Mesothelial cell of epicardium (in vitro differentiated cells): ENCODE measurements around the gene PRDM2. TPM values are rescaled to one million over a fixed set of nuclear protein-coding genes. Genes with fewer than 3 reads are reported as not detected.

Experiments
- DNase-seq, 2 experiments: peaks; one replicate each; pipeline ENCODE4 v3.0.0; 2021; ENCODE audit warnings: low spot score in 2 of 2; ENCODE audit not compliant: unreplicated experiment in 2 of 2
- H3K27ac Mint-ChIP-seq: 2 replicates; pipeline ENCODE4 v1.8.0; 2021; ENCODE audit warnings: mixed read lengths
- H3K27me3 Mint-ChIP-seq: 2 replicates; pipeline ENCODE4 v1.8.0; 2021; ENCODE audit warnings: low read depth, mixed read lengths
- H3K36me3 Mint-ChIP-seq: 2 replicates; pipeline ENCODE4 v1.8.0; 2021; ENCODE audit warnings: mixed read lengths
- H3K4me1 Mint-ChIP-seq: 2 replicates; pipeline ENCODE4 v1.8.0; 2021; ENCODE audit warnings: mixed read lengths
- H3K4me3 Mint-ChIP-seq: 2 replicates; pipeline ENCODE4 v1.8.0; 2021; ENCODE audit warnings: mild to moderate bottlenecking, moderate library complexity, mixed read lengths
- H3K9me3 Mint-ChIP-seq: 2 replicates; pipeline ENCODE4 v1.8.0; 2021; ENCODE audit warnings: mixed read lengths
- total RNA-seq: library from RNA; stranded (reverse); gene quantifications from 3 replicates; pipeline ENCODE4 v1.2.1, GENCODE V29; 2021
- TF ChIP-seq, protein P1 (sequence below): fragments of 200-600 bp; sonication (generic); IDR thresholded peaks from one replicate; pipeline ENCODE4 v1.5.0; 2021; ENCODE audit warnings: antibody characterized with exemption; ENCODE audit not compliant: unreplicated experiment

The PRDM2 gene
- total RNA-seq, 1 donor from 2014 or later, result 61.6 TPM

DNA sequence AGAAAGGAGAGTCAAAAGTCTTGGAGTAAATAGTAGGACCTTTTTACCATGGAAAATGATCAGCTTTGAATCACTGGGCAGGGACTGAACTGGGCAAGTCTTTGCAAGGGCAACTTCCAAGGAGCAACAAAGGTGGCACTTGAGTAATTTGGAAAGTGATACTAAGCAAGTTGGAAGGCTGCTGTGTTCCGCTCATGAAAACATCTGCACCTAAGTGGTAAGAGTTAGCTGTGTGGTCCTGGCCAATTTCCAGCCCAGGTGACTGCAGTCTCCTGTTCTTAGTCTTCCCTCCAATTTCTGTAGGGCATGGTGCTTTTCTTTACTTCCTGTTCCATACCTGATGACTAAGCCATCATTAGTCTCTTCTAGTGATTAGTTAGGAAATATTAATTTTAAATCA, 35.5 kb upstream of the PRDM2 start:
- Mint-ChIP-seq H3K9me3 (peaks cover under 1% of the 10 kb centered on the region), H3K36me3 (peaks cover under 1% of the 10 kb centered on the region), H3K4me3 (no peak overlapping the region), H3K4me1 (no peaks in the 10 kb centered on the region), H3K27me3 (no peaks in the 10 kb centered on the region), H3K27ac (no peak overlapping the region)
- DNase-seq, result no peak
- TF ChIP-seq, protein P1, sequence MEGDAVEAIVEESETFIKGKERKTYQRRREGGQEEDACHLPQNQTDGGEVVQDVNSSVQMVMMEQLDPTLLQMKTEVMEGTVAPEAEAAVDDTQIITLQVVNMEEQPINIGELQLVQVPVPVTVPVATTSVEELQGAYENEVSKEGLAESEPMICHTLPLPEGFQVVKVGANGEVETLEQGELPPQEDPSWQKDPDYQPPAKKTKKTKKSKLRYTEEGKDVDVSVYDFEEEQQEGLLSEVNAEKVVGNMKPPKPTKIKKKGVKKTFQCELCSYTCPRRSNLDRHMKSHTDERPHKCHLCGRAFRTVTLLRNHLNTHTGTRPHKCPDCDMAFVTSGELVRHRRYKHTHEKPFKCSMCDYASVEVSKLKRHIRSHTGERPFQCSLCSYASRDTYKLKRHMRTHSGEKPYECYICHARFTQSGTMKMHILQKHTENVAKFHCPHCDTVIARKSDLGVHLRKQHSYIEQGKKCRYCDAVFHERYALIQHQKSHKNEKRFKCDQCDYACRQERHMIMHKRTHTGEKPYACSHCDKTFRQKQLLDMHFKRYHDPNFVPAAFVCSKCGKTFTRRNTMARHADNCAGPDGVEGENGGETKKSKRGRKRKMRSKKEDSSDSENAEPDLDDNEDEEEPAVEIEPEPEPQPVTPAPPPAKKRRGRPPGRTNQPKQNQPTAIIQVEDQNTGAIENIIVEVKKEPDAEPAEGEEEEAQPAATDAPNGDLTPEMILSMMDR, result no peak

DNA sequence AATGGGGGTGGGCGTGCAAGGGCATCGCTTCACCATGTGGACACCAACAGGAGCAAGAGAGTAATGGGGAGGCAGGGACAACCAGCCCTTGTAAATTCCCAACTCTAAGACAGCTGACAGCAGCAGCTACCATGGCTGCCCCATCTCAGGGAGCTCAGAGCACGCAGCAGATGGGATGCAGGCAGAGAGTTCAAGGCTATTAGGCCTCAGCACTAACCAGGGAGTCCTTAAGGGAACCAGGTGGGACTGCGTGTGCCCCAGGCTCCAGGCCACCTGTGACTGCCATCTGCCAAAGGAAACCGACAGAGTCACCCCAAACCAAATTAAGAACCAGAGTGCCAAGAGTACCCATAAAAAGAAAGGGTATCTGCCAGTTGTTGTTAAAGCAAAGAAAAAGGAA, 33.7 kb upstream of the PRDM2 start:
- Mint-ChIP-seq H3K27me3 (no peaks in the 10 kb centered on the region), H3K4me3 (no peak overlapping the region), H3K36me3 (no peaks in the 10 kb centered on the region), H3K4me1 (no peaks in the 10 kb centered on the region), H3K27ac (no peak overlapping the region), H3K9me3 (no peaks in the 10 kb centered on the region)
- DNase-seq, result no peak
- TF ChIP-seq, protein P1, result no peak

DNA sequence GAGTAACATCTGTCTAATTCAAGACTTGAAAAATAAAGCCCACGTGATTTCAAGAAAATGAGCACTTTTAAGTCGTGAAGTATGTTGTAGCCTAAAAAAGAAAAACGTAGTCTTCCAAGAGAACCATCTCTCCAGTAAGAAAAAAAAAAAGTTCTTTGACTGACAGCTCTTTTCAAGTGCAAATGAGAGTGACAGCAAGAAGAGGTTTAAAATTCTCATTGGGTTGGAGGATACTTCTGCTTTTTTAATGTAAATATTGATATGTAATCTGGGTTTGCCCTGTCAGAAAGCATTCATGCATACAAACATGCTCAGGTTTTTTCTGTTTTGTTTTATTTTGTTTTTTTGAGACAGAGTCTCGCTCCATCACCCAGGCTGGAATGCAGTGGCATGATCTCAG, 32.3 kb upstream of the PRDM2 start:
- Mint-ChIP-seq H3K36me3 (no peaks in the 10 kb centered on the region), H3K4me1 (no peaks in the 10 kb centered on the region), H3K27me3 (no peaks in the 10 kb centered on the region), H3K4me3 (no peak overlapping the region), H3K9me3 (no peaks in the 10 kb centered on the region), H3K27ac (no peak overlapping the region)
- DNase-seq, result no peak
- TF ChIP-seq, protein P1, result no peak

DNA sequence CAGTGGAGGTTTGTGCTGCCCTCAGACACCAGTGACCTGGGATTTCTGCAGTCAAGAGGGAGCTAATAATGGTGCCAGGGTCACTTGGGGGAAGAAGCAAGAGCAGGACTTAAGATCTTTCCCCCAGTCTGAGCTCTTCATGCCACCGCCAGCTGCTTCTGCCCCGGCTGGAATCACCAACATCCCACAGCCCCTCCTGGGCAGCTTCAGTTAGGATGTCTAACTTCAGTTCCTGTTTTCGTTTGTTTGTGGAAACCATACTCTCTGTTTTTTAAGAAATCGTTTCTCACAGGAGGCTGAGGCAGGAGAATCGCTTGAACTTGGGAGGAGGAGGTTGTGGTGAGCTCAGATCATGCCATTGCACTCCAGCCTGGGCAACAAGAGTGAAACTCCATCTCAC, 25.6 kb upstream of the PRDM2 start:
- DNase-seq, result no peak
- Mint-ChIP-seq H3K9me3 (no peaks in the 10 kb centered on the region), H3K36me3 (no peaks in the 10 kb centered on the region), H3K27me3 (peaks cover 39% of the 10 kb centered on the region), H3K4me1 (no peaks in the 10 kb centered on the region), H3K4me3 (no peak overlapping the region), H3K27ac (no peak overlapping the region)
- TF ChIP-seq, protein P1, result no peak

DNA sequence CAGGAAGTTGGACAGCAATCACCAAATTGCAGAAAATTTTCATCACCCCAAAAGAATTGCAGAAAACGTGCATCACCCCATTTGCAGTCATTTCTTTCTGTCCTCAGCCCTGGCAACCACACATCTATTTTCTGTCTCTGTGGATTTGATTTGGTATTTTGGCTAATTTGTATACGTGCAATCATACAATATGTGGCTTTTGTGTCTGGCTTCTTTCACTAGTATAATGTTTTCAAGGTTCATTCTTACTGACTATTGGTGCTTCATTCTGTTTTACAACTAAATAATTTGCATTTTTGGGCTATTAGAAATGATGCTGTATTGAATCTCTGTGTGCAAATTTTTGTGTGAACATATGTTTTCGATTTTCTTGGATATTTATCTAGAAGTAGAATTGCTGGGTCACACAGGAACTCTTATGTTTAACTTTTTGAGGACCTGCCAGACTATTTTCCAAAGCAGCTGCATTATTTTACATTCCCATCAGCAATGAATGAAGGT, 24.8 kb upstream of the PRDM2 start:
- no peaks in the 10 kb centered on the region for H3K4me1 Mint-ChIP-seq
- TF ChIP-seq, protein P1, result no peak
- no peak overlapping the region for H3K4me3 Mint-ChIP-seq
- peaks cover 43% of the 10 kb centered on the region for H3K27me3 Mint-ChIP-seq
- no peaks in the 10 kb centered on the region for H3K9me3 Mint-ChIP-seq
- no peak overlapping the region for H3K27ac Mint-ChIP-seq
- no peaks in the 10 kb centered on the region for H3K36me3 Mint-ChIP-seq
- DNase-seq, result no peak

DNA sequence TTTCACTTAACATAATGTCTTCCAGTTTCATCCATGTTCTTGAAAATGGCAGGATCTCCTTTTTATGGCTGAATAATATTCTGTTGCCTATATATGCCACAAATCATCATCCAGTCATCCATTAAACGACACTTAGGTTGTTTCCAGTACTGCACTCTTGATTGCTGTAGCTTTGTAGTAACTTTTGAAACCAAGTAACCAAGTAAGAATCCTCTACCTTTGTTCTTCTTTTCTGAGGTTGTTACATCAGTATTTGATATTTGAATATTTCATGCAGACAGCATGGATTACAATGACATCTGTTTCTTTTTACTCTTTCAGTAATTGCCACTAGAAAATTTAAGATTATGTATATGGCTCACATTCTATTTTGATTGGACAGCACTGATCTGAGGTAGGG, 22.1 kb upstream of the PRDM2 start:
- DNase-seq, result no peak
- no peak overlapping the region for H3K27ac Mint-ChIP-seq
- H3K9me3 Mint-ChIP-seq, result no peaks in the 10 kb centered on the region
- H3K4me1 Mint-ChIP-seq, result no peaks in the 10 kb centered on the region
- no peak overlapping the region for H3K4me3 Mint-ChIP-seq
- H3K36me3 Mint-ChIP-seq, result no peaks in the 10 kb centered on the region
- H3K27me3 Mint-ChIP-seq, result peaks cover 52% of the 10 kb centered on the region
- TF ChIP-seq, protein P1, result no peak
